ENCODE data around the gene FNBP1L.
A peak's percentile ranks its signal among the peaks of the same experiment; 100 is the strongest.

FNBP1L gene

GRCh38 chr1:93447481-93448291 lies at the start of gene FNBP1L:
Gene FNBP1L (plus strand): TSS chr1:93448118. CDS start chr1:93448282, 164 bp downstream.
- DNase-seq, result peak; percentile 65

- no peak for DNase-seq
These were observed 48.1 kb upstream of the FNBP1L start for GRCh38 chr1:93399781-93400180.

DNA sequence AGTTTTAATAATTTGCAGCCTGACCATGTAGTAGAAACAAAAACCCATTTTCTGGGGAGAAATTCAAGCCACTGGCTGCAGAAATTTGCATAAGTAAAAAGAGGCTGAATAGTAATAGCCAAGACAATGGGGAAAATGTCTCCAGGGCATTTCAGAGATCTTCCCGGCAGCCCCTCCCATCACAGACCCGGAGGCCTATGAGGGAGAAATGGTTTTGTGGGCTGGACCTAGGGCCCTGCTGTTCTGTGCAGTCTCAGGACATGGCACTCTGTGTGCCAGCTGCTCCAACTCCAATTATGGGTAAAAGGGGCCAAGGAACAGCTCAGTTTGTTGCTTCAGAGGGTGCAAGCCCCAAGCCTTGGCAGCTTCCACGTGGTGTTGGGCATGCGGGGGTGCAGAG lies 39.7 kb upstream of the FNBP1L start:
- DNase-seq, result no peak

- no peak for DNase-seq
These were observed 36.9 kb upstream of the FNBP1L start for GRCh38 chr1:93411000-93411399.

DNA sequence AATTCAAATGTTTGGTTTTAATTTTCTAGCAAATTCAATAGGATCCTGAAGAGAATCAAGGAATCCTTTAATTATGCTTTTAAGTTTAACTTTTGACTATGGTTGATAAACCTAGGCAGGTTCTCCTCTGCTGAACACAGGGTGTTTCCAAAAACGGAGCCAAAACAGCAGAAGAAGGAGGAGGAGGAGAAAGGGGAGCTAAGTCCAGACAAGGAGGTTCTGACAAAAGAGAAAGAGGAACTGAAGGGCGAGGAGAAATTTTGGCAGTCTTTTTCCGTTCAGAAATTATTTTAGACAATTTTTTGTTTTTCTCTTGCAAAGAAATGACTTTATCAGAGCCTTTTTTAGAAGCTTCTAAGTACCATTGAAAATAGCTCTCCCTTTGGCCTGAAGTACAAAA lies 33.2 kb upstream of the FNBP1L start:
- no peak for DNase-seq

DNA sequence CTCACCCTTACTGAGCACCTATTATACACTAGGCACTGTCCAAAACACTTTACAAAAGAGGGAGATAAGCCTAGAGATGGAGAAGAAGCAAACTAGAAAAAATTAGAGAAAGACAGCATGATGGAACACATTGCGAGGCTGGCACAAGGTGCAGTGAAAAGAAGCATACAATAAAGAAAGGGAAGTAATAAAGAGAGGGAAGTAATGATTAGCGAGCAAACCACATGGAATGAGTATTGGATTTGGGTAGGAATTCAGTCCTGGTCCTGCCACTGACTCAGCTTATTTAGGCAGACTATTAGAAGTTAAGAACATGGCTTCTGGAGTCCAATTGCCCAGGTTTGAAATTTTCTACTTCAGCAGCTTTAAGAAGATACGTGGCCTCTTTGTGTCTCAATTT lies 32.6 kb upstream of the FNBP1L start:
- no peak for DNase-seq

- no peak for DNase-seq
These were observed 31.7 kb upstream of the FNBP1L start for GRCh38 chr1:93416183-93416582.

DNA sequence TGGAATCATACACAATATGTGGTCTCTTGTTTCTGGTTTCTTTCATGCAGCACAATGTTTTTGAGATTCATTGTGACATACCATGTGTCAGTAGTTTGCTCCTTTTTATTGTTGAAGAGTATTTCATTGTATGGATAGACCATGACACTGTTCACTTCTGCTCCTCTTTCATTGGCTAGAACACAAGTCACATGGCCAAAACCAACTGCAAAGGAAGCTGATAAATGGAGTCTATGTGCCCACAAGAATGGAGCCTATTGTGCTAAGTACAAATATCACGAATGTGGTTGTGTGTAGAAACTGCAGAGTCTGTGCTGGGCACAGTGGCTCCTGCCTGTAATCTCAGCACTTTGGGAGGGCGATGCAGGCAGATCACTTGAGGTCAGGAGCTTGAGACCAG lies 28.6 kb upstream of the FNBP1L start:
- DNase-seq, result no peak

DNA sequence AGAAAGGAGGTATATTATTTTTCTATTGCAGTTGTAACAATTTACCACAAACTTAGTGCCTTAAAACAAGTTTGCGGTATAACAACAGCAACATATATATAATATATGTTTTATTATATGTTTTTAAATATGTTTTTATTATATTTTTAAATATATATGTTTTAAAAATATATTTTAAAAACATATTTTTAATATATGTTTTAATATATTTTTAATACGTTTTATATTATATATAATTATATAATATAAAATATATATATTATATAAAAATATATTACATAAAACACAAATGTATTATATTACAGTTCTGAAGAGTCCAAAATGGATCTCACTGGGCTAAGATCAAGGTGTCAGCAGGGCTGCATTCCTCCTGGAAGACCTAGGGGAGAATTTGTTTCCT lies 27.5 kb upstream of the FNBP1L start:
- no peak for DNase-seq

GRCh38 chr1:93426181-93426580 lies 21.7 kb upstream of the FNBP1L start:
- DNase-seq, result no peak

DNA sequence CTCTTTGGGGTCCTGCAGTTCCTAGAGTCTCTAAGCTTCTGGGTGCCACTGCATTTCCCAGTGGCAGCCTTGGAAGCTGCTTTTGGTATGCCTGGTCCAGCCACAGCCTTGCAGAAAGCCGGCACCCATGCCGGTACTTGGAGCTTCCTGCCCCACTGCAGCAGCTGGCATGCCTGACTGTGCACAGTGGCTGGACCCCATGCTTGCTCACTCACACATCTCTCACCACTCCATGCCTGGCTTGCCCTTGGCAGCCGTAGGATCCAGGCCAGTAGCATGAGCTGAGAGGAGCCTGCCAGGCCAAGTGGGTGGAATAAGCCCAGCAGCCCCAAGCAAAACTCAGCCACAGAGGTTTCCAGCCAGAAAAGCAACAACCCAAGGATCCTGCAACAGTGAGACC lies 20.3 kb upstream of the FNBP1L start:
- no peak for DNase-seq

DNA sequence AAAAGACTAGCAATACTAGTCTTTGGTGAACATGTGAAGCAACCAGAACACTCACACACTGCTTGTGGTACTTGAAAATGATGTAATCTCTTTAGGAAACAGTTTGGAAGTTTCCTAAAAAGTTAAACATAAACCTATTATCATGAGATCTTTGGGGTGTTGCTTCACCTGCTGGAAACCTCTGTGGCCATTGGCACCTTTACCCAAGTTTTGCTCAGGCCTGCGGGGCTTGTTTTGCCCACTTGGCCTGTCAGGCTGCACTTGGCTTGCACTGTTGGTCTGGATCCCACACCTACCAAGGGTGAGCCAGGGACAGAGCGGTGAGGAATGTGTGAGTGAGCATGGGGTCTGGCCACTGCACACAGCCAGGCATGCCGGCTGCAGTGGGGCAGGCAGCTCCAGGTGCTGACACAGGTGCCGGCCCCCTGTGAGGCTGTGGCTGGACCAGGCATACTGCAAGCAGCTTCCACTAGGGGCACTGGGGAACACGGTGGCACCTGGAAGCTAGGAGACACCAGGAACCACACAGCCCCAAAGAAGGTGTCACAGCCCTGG lies 14.4 kb upstream of the FNBP1L start:
- DNase-seq, result no peak

- DNase-seq, result no peak
These were observed 13.8 kb upstream of the FNBP1L start for GRCh38 chr1:93434088-93434487.

DNA sequence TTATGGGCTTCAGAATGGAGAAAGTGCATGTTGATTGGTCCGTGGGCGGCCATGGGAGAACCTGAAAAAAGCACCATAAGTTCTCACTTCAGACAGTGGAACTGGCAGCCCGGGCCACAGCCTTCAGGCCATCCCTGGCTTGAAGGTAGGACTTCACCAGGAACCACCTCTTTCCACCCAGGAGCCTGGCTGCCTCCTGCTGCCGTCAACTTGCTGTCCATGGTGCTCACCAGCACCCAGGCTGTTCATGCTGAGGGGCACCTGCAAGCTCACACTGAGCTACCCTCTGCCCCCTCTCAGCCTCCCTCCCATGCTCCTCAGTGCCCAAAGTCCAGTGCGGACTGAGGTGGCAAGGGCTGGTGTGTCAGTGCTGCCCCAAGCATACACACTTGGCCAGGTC lies 12.9 kb upstream of the FNBP1L start:
- no peak for DNase-seq

DNA sequence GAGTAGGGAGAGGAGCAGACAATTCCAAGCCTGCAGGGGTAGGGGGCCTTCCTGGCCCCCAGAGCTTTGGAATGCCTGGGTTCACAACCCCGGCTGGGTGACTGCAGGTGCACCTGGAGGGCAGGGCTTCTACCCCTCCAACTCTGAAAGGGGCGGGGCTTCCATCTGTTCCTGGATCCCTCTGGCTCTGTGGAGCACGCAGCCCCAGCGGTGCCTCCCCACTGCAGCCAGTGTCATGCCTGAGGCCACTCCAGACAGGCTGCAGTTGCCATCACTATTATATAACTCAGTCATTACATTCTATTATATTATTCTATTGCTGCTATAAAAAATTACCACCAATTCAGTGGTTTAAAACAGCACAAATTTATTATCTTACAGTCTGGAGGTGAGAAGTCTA lies 12.5 kb upstream of the FNBP1L start:
- no peak for DNase-seq

DNA sequence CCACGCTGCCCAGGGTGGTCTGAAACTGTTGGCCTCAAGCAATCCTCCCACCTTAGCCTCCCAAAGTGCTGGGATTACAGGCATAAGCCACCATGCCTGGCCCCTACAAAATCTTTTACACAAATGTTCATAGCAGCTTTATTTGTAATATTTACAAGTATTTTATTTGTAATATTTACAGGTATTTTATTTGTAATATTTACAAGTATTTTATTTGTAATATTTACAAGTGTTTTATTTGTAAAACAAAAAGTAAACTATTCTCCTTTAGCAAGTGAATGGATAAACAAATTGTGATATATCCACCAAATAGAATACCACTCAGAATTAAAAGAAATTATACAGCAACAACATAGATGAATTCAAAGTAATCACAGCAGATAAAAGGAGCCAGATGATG lies 11.4 kb upstream of the FNBP1L start:
- DNase-seq, result no peak

DNA sequence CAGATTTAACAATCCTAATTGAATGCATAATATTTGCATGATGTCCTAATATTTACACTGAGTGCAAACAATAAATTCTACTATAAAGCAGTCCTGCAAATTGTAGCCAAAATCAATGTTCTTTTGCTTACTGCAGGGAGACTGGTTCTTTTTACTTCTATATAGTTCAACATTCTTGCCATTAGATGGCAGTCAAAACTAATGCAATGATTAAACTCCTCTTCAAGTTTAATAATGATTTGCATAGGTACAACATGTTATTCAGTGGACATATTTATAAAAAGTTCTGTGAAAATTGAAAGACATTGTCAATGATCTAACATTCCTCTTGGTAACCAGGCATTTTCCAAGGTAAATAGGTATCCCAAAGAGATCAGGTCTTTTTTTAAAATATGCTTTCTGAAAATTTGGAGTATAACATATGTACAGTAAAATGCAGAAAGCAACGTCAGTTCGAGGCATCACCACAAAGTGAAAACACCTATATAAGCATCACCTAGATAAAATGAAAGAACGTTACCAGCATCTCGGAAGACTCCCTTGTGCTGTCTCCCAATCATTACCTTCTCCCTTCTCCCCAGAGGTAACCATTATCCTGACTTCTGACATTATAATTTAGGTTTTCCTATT lies 9.8 kb upstream of the FNBP1L start:
- DNase-seq, result no peak

GRCh38 chr1:93438716-93439115 lies 9.2 kb upstream of the FNBP1L start:
- no peak for DNase-seq

DNA sequence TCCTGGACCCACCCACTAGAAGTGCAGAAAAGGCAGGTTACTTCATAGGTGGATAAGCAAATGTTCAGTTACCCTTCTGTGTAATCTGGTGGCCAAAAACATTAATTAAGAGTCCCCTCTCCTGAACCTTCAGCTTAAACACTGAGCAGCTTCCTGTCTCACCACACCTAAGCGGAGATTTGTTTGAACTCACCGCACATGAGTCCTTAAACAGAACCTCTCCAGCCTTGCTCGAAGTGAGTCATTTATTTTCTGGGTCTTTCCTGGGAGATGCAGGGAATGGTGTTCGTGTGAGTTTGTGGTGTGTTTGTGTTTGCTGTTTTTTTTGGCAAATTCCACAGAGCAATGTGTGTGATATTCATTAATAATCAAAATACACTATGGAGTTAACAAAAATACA lies 7.6 kb upstream of the FNBP1L start:
- no peak for DNase-seq

DNA sequence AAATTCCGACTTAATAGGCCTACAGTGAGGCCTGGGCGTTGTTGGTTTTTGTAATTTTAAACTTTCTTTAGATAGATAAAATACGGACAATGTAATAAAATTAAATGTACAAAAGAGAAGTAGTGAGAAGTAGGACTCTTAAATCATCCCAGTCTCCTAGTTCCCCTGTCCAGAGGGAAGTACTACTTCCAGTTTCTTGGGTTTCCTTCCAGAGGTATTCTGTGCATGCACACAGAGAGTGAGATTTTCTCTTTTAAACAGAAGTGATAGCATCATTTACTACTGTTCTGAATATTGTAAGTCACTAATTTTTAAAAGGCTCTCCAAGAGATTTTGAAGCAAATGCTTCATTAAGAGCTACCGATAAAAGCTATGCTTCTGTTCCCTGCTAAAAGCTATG lies 7.2 kb upstream of the FNBP1L start:
- no peak for DNase-seq

- no peak for DNase-seq
These were observed 6.3 kb upstream of the FNBP1L start for GRCh38 chr1:93441589-93441988.

- DNase-seq, result no peak
These were observed 5.8 kb upstream of the FNBP1L start for GRCh38 chr1:93442008-93442666.

DNA sequence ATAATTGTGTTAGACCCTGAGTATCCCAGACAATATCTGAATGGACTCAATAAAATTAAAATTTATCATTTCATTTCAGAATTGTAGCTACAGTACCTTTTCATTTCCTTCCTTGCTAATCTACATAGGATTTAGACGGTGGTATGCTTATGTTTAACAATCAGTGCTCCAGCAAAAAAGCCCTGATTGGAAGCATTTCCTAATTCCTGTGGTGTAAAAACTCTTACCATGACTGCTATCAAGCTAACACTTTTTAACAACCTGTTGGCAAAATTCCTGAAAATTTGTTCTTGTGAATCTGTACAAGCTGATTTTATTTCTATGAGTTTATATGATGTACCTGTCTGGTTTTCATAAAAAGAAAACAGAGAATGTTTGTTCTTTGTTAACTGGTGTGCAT lies 5.2 kb upstream of the FNBP1L start:
- no peak for DNase-seq

DNA sequence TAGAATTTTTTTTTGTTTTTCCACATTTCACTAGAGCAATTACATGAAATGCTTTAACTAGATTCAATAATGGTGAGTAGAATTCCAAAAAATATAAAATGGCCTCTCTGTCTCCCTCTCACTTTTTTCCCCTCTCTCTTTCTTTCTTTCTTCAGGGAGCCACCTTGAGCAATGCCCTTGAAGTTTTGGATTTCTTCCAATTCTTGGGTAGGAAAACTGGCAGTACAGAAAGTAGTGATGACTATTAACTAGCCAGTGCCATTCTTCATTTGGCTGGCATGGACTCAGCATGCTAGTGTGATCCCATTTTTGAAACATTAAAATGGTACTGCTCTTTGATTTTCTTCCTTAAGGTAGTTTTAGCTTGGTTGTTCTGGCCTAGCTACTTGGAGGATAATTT lies 4.5 kb upstream of the FNBP1L start:
- no peak for DNase-seq

Measured in stimulated activated CD4-positive, alpha-beta T cell treated with anti-CD3 and anti-CD28 coated beads, Interleukin-12 subunit alpha, Interleukin-12 subunit beta, amount 100 ng/mL, for 4 hours (primary cell).